Activated CD8-positive, alpha-beta T cell treated with anti-CD3 and anti-CD28 coated beads, Interleukin-2, amount 10 ng/mL, durations not matched to agents 7 days and 5 days (primary cell): ENCODE data around the gene IFNA21. TPM values are rescaled to one million over a fixed set of nuclear protein-coding genes. Genes with fewer than 3 reads are reported as not detected.
"Not testable (repeated sequence)": the region's sequence is repeated elsewhere in the genome, so short reads cannot be mapped to it uniquely, and the experiment has no call there.

Source experiments
- ATAC-seq: fragments of 150-1000 bp; cut with Tn5 transposase; one replicate; pipeline ENCODE4 v1.10.0; 2021; ENCODE audit warnings: moderate library complexity
- CTCF ChIA-PET: fragments of 350-600 bp; sonication (Branson Sonifier 250); formaldehyde crosslinking; loops from one replicate; lab custom pipeline; 2021; ENCODE audit warnings: antibody characterized with exemption; lab: Charles Lee
- POLR2A ChIA-PET: fragments of 350-600 bp; sonication (Branson Sonifier 250); formaldehyde crosslinking; loops from one replicate; lab custom pipeline; 2021; ENCODE audit warnings: antibody characterized with exemption; lab: Charles Lee
- DNase-seq: peaks from one replicate; pipeline ENCODE4 v3.0.0-alpha.2; 2020
- H3K27ac Mint-ChIP-seq: one replicate; pipeline ENCODE4 v1.8.0; 2021; ENCODE audit warnings: mild to moderate bottlenecking, mixed read lengths
- H3K27me3 Mint-ChIP-seq: one replicate; pipeline ENCODE4 v1.8.0; 2021; ENCODE audit warnings: low read depth, mixed read lengths
- H3K36me3 Mint-ChIP-seq: one replicate; pipeline ENCODE4 v1.8.0; 2021; ENCODE audit warnings: low read depth, mixed read lengths
- H3K4me1 Mint-ChIP-seq: one replicate; pipeline ENCODE4 v1.8.0; 2021; ENCODE audit warnings: low read depth, mixed read lengths
- H3K4me3 Mint-ChIP-seq: one replicate; pipeline ENCODE4 v1.8.0; 2021; ENCODE audit warnings: mild to moderate bottlenecking, mixed read lengths
- H3K9me3 Mint-ChIP-seq: one replicate; pipeline ENCODE4 v1.8.0; 2022; ENCODE audit warnings: mixed read lengths; ENCODE audit not compliant: insufficient read depth
- total RNA-seq, 2 experiments: library from RNA; stranded (reverse); gene quantifications; one replicate each; pipeline ENCODE4 v1.2.3, GENCODE V29; 2021

IFNA21 gene
- total RNA-seq, 2 experiments from 2014 or later, result not detected

- peaks cover 10% of the 10 kb centered on the region for H3K4me1 Mint-ChIP-seq
- H3K36me3 Mint-ChIP-seq, H3K27ac Mint-ChIP-seq, H3K9me3 Mint-ChIP-seq, H3K4me3 Mint-ChIP-seq, POLR2A ChIA-PET: not testable (repeated sequence)
- ATAC-seq, result peak; percentile 90
- H3K27me3 Mint-ChIP-seq, result peaks cover 13% of the 10 kb centered on the region
- CTCF ChIA-PET, result interaction anchor here (0.6 to 2.8 kb wide), 47 partner anchors 9 to 605 kb away, joined by 3 to 26 read pairs (median 4); partner anchors contain the start of gene IFNA8
- DNase-seq, result peak; percentile 50
These were observed 16.6 kb upstream of the IFNA21 start for GRCh38 chr9:21182810-21183736.

GRCh38 chr9:21174671-21175070, 8.2 kb upstream of the IFNA21 start:
- ATAC-seq (no peak), DNase-seq (no peak)
- H3K27ac Mint-ChIP-seq, result no peak overlapping the region
- no peaks in the 10 kb centered on the region for H3K36me3 Mint-ChIP-seq
- CTCF ChIA-PET, result interaction anchor here (0.7 to 3.0 kb wide), 8 partner anchors 8 to 260 kb away, joined by 3 to 24 read pairs (median 4); no protein-coding TSS in a partner anchor
- POLR2A ChIA-PET, result no interaction called here
- H3K9me3 Mint-ChIP-seq, result no peaks in the 10 kb centered on the region
- H3K4me3 Mint-ChIP-seq, result no peak overlapping the region
- H3K27me3 Mint-ChIP-seq, result peaks cover 23% of the 10 kb centered on the region
- H3K4me1 Mint-ChIP-seq, result no peaks in the 10 kb centered on the region

GRCh38 chr9:21172156-21172555, 5.7 kb upstream of the IFNA21 start:
- ATAC-seq (no peak), DNase-seq (no peak)
- no peak overlapping the region for H3K4me3 Mint-ChIP-seq
- H3K27ac Mint-ChIP-seq, result no peak overlapping the region
- H3K4me1 Mint-ChIP-seq, result no peaks in the 10 kb centered on the region
- H3K9me3 Mint-ChIP-seq, result no peaks in the 10 kb centered on the region
- peaks cover 14% of the 10 kb centered on the region for H3K27me3 Mint-ChIP-seq
- ChIA-PET CTCF (no interaction called here), POLR2A (no interaction called here)
- H3K36me3 Mint-ChIP-seq, result peaks cover 2% of the 10 kb centered on the region

GRCh38 chr9:21171351-21171750, 4.9 kb upstream of the IFNA21 start:
- no peaks in the 10 kb centered on the region for H3K4me1 Mint-ChIP-seq
- ATAC-seq, result no peak
- peaks cover 11% of the 10 kb centered on the region for H3K27me3 Mint-ChIP-seq
- H3K27ac Mint-ChIP-seq, result no peak overlapping the region
- H3K9me3 Mint-ChIP-seq, result no peaks in the 10 kb centered on the region
- ChIA-PET POLR2A (no interaction called here), CTCF (no interaction called here)
- no peak for DNase-seq
- peaks cover 2% of the 10 kb centered on the region for H3K36me3 Mint-ChIP-seq
- no peak overlapping the region for H3K4me3 Mint-ChIP-seq

- ATAC-seq (no peak), DNase-seq (no peak)
- no peak overlapping the region for H3K27ac Mint-ChIP-seq
- ChIA-PET CTCF (no interaction called here), POLR2A (no interaction called here)
- peaks cover 20% of the 10 kb centered on the region for H3K36me3 Mint-ChIP-seq
- H3K9me3 Mint-ChIP-seq, result no peaks in the 10 kb centered on the region
- peaks cover 4% of the 10 kb centered on the region for H3K27me3 Mint-ChIP-seq
- no peak overlapping the region for H3K4me3 Mint-ChIP-seq
- peaks cover 29% of the 10 kb centered on the region for H3K4me1 Mint-ChIP-seq
These were observed 944 bp downstream of the IFNA21 start for GRCh38 chr9:21165516-21165915.

- Mint-ChIP-seq H3K36me3 (peaks cover 31% of the 10 kb centered on the region), H3K9me3 (peaks cover 10% of the 10 kb centered on the region), H3K27ac (peak overlapping the region; percentile 73), H3K4me1 (peaks cover 55% of the 10 kb centered on the region), H3K27me3 (no peaks in the 10 kb centered on the region), H3K4me3 (peak overlapping the region; percentile 60)
- ChIA-PET CTCF (interaction anchor here (1.1 to 3.0 kb wide), 7 partner anchors 14 to 82 kb away, joined by 3 to 14 read pairs (median 5); no protein-coding TSS in a partner anchor), POLR2A (no interaction called here)
- DNase-seq (peak; percentile 80), ATAC-seq (peak; percentile 88)
These were observed 6.3 kb downstream of the IFNA21 start for GRCh38 chr9:21160178-21160577.

- DNase-seq (no peak), ATAC-seq (no peak)
- ChIA-PET CTCF (interaction anchor here (1.5 to 2.6 kb wide), 3 partner anchors 28 to 531 kb away, joined by 4 to 11 read pairs (median 11); no protein-coding TSS in a partner anchor), POLR2A (no interaction called here)
- no peak overlapping the region for H3K4me3 Mint-ChIP-seq
- peaks cover 10% of the 10 kb centered on the region for H3K9me3 Mint-ChIP-seq
- H3K27ac Mint-ChIP-seq, result no peak overlapping the region
- H3K4me1 Mint-ChIP-seq, result peaks cover 36% of the 10 kb centered on the region
- peaks cover 4% of the 10 kb centered on the region for H3K27me3 Mint-ChIP-seq
- peaks cover 13% of the 10 kb centered on the region for H3K36me3 Mint-ChIP-seq
These were observed 11.0 kb downstream of the IFNA21 start for GRCh38 chr9:21155501-21155900.

GRCh38 chr9:21154018-21154608, 12.3 kb downstream of the IFNA21 start:
- ATAC-seq, result peak; percentile 93
- POLR2A ChIA-PET, result no interaction called here
- Mint-ChIP-seq H3K9me3 (peaks cover 11% of the 10 kb centered on the region), H3K27ac (no peak overlapping the region), H3K27me3 (peaks cover 4% of the 10 kb centered on the region), H3K4me3 (no peak overlapping the region), H3K36me3 (peaks cover 13% of the 10 kb centered on the region), H3K4me1 (peaks cover 25% of the 10 kb centered on the region)
- DNase-seq, result peak; percentile 56
- CTCF ChIA-PET, result interaction anchor here (0.6 to 2.2 kb wide), 23 partner anchors 9 to 1227 kb away, joined by 3 to 18 read pairs (median 4); partner anchors contain the start of genes IFNA21 and IFNW1

GRCh38 chr9:21153336-21154017, 13.0 kb downstream of the IFNA21 start:
- Mint-ChIP-seq H3K9me3 (peaks cover 15% of the 10 kb centered on the region), H3K4me3 (no peak overlapping the region), H3K36me3 (peaks cover 12% of the 10 kb centered on the region), H3K27me3 (peaks cover 4% of the 10 kb centered on the region), H3K27ac (no peak overlapping the region), H3K4me1 (peaks cover 21% of the 10 kb centered on the region)
- ATAC-seq, result peak; percentile 37
- no peak for DNase-seq
- POLR2A ChIA-PET, result no interaction called here
- CTCF ChIA-PET, result interaction anchor here (0.7 to 2.2 kb wide), 21 partner anchors 9 to 1227 kb away, joined by 3 to 18 read pairs (median 5); partner anchors contain the start of genes IFNA21 and IFNW1

GRCh38 chr9:21144603-21145002, 21.9 kb downstream of the IFNA21 start:
- H3K36me3 Mint-ChIP-seq, result peaks cover 55% of the 10 kb centered on the region

GRCh38 chr9:21141427-21141882, 25.0 kb downstream of the IFNA21 start, which contains the start of gene IFNW1:
TSS of gene IFNW1 (minus strand) at chr9:21141832. CDS start at chr9:21141570, 262 bp downstream.
- Mint-ChIP-seq H3K36me3 (peaks cover 35% of the 10 kb centered on the region), H3K4me3 (no peak within 1 kb of the TSS), H3K4me1 (peaks cover 44% of the 10 kb centered on the region), H3K9me3 (peaks cover 13% of the 10 kb centered on the region), H3K27me3 (peaks cover 4% of the 10 kb centered on the region), H3K27ac (peak within 1 kb of the TSS; percentile 40)
- ATAC-seq (no peak), DNase-seq (no peak)
- ChIA-PET POLR2A (no interaction called here), CTCF (interaction anchor here (1.1 to 1.2 kb wide), 2 partner anchors 12 to 29 kb away, joined by 3 to 9 read pairs; no protein-coding TSS in a partner anchor)

More at GRCh38 chr9:21144603-21145002, 21.9 kb downstream of the IFNA21 start:
- H3K27ac Mint-ChIP-seq, result peak overlapping the region; percentile 94
- peak overlapping the region; percentile 50 for H3K4me3 Mint-ChIP-seq
- ATAC-seq (peak; percentile 63), DNase-seq (no peak)
- CTCF ChIA-PET, result interaction anchor here (2.1 kb wide), 1 partner anchor 9 kb away, joined by 11 read pairs; no protein-coding TSS in a partner anchor
- H3K9me3 Mint-ChIP-seq, result peaks cover 39% of the 10 kb centered on the region
- H3K4me1 Mint-ChIP-seq, result peaks cover 44% of the 10 kb centered on the region
- POLR2A ChIA-PET, result interaction anchor here (0.6 kb wide), 1 partner anchor 1234 kb away, joined by 3 read pairs; no protein-coding TSS in a partner anchor
- H3K27me3 Mint-ChIP-seq, result no peaks in the 10 kb centered on the region
